GM12891 (cell line): ENCODE data around the gene MYH9.

ENCODE experiments used
- PAX5 ChIP-seq: IDR thresholded peaks from 2 replicates; pipeline ENCODE4 v1.6.1; 2011; ENCODE audit warnings: low read length, moderate library complexity, mild to moderate bottlenecking; ENCODE audit not compliant: insufficient read depth, severe bottlenecking
- POLR2A ChIP-seq: IDR thresholded peaks from 2 replicates; pipeline ENCODE4 v1.6.1; 2011; ENCODE audit warnings: low read depth, low read length, control low read depth
- POLR2AphosphoS5 ChIP-seq: IDR thresholded peaks from 2 replicates; pipeline ENCODE4 v1.6.1; 2011; ENCODE audit warnings: low read depth, low read length, control low read depth
- POU2F2 ChIP-seq: IDR thresholded peaks from 2 replicates; pipeline ENCODE4 v1.6.1; 2011; ENCODE audit warnings: low read depth, mild to moderate bottlenecking, control low read depth, low read length, moderate library complexity
- SPI1 ChIP-seq: IDR thresholded peaks from 2 replicates; pipeline ENCODE4 v1.6.1; 2011; ENCODE audit warnings: low read depth, low read length, control low read depth
- TAF1 ChIP-seq: IDR thresholded peaks from 2 replicates; pipeline ENCODE4 v1.6.1; 2011; ENCODE audit warnings: low read depth, low read length, control low read depth

- no peak for TF ChIP-seq POLR2AphosphoS5
- no peak for TF ChIP-seq TAF1
- TF ChIP-seq POLR2A = no peak
- no peak for TF ChIP-seq SPI1
- no peak for TF ChIP-seq PAX5
- no peak for TF ChIP-seq POU2F2
These were observed 31.9 kb downstream of the MYH9 start for GRCh38 chr22:36355894-36356293.
